Naive B cell (primary cell): ENCODE results near the gene STRA8. TPM values are rescaled to one million over a fixed set of nuclear protein-coding genes. Genes with fewer than 3 reads are reported as not detected.
A peak's percentile ranks its signal among the peaks of the same experiment; 100 is the strongest.
"Not testable (repeated sequence)": the region's sequence is repeated elsewhere in the genome, so short reads cannot be mapped to it uniquely, and the experiment has no call there.

Experiments
- ATAC-seq, 2 donors: fragments of 150-1000 bp; cut with Tn5 transposase; 2 replicates each; pipeline ENCODE4 v1.10.0; 2021; ENCODE audit warnings: low read depth in 2 of 2, mild to moderate bottlenecking in 2 of 2, moderate library complexity in 2 of 2
- DNase-seq: peaks from one replicate; pipeline ENCODE4 v3.0.0; 2022
- H3K27ac Mint-ChIP-seq, 6 donors: one replicate each; pipeline ENCODE4 v1.8.0; 2020 to 2022; ENCODE audit warnings: mild to moderate bottlenecking in 6 of 6, mixed read lengths in 6 of 6, moderate library complexity in 5 of 6, inconsistent platforms in 2 of 6
- H3K27me3 Mint-ChIP-seq, 3 donors: one replicate each; pipeline ENCODE4 v1.8.0; 2021 to 2022; ENCODE audit warnings: mixed read lengths in 3 of 3, mild to moderate bottlenecking in 1 of 3
- H3K36me3 Mint-ChIP-seq, 2 donors: one replicate each; pipeline ENCODE4 v1.8.0; 2020 to 2022; ENCODE audit warnings: mixed read lengths in 2 of 2, inconsistent platforms in 1 of 2, mild to moderate bottlenecking in 1 of 2
- H3K4me1 Mint-ChIP-seq, 3 donors: one replicate each; pipeline ENCODE4 v1.8.0; 2020 to 2022; ENCODE audit warnings: mixed read lengths in 3 of 3, inconsistent platforms in 1 of 3, mild to moderate bottlenecking in 1 of 3, moderate library complexity in 1 of 3
- H3K4me3 Mint-ChIP-seq, 8 donors: one replicate each; pipeline ENCODE4 v1.8.0; 2020 to 2022; ENCODE audit warnings: mild to moderate bottlenecking in 8 of 8, mixed read lengths in 8 of 8, moderate library complexity in 8 of 8, inconsistent platforms in 2 of 8
- H3K9me3 Mint-ChIP-seq, 7 donors: one replicate each; pipeline ENCODE4 v1.8.0; 2020 to 2022; ENCODE audit warnings: mixed read lengths in 7 of 7, mild to moderate bottlenecking in 5 of 7, inconsistent platforms in 2 of 7, moderate library complexity in 1 of 7
- polyA plus RNA-seq, 6 donors: library from polyadenylated mRNA; unstranded; fragments of 300-500 nt; fragmentation: Illumina TruSeq; gene quantifications; one replicate each; pipeline ENCODE4 v1.2.3, GENCODE V29; 2021; ENCODE audit warnings: low read depth in 6 of 6

STRA8 gene
- polyA plus RNA-seq, 6 donors from 2014 or later, result not detected

- Mint-ChIP-seq H3K4me3 (peak overlapping the region in 6 of 8 donors; percentile 15 to 98 (median 34)), H3K9me3 (no peaks in the 10 kb centered on the region), H3K36me3 (peaks cover 4 to 8% of the 10 kb centered on the region in 2 donors), H3K4me1 (peaks cover 32 to 60% (median 53%) of the 10 kb centered on the region in 3 donors), H3K27me3 (no peaks in the 10 kb centered on the region), H3K27ac (no peak overlapping the region)
- DNase-seq (no peak), ATAC-seq (no peak)
Measured at GRCh38 chr7:135209225-135209834, 24.3 kb upstream of the STRA8 start.

- Mint-ChIP-seq H3K27me3 (no peaks in the 10 kb centered on the region), H3K27ac (peak overlapping the region; percentile 90 to 99 (median 92)), H3K9me3 (no peaks in the 10 kb centered on the region), H3K36me3 (no peaks in the 10 kb centered on the region), H3K4me1 (peaks cover 24 to 51% (median 44%) of the 10 kb centered on the region in 3 donors), H3K4me3 (peak overlapping the region; percentile 91 to 99 (median 96))
- DNase-seq, result no peak
- no peak for ATAC-seq
Measured at GRCh38 chr7:135210888-135211178, 22.8 kb upstream of the STRA8 start.

- Mint-ChIP-seq H3K4me3 (peak within 1 kb of the TSS; percentile 91 to 99 (median 96)), H3K9me3 (no peaks in the 10 kb centered on the region), H3K36me3 (no peaks in the 10 kb centered on the region), H3K4me1 (peaks cover 24 to 45% (median 39%) of the 10 kb centered on the region in 3 donors), H3K27me3 (no peaks in the 10 kb centered on the region), H3K27ac (peak within 1 kb of the TSS; percentile 93 to 99 (median 99))
- ATAC-seq (peak; percentile 85), DNase-seq (peak; percentile 88)
Measured at GRCh38 chr7:135211179-135211945, 22.3 kb upstream of the STRA8 start, which contains the start of gene WDR91. WDR91 (minus strand) TSS chr7:135211526; CDS start chr7:135211502, 24 bp downstream.

- H3K4me3 Mint-ChIP-seq, result peak overlapping the region; percentile 91 to 98 (median 96)
- H3K27me3 Mint-ChIP-seq, H3K36me3 Mint-ChIP-seq, H3K9me3 Mint-ChIP-seq, DNase-seq, ATAC-seq: not testable (repeated sequence)
- H3K4me1 Mint-ChIP-seq, result peaks cover 19 to 38% (median 34%) of the 10 kb centered on the region in 3 donors
- peak overlapping the region; percentile 66 to 95 (median 90) for H3K27ac Mint-ChIP-seq
Measured at GRCh38 chr7:135211946-135212685, 21.5 kb upstream of the STRA8 start.

- DNase-seq (no peak), ATAC-seq (no peak)
- peak overlapping the region in 1 of 8 donors; percentile 98 for H3K4me3 Mint-ChIP-seq
- H3K9me3 Mint-ChIP-seq, result no peaks in the 10 kb centered on the region
- peaks cover 0 to 8% (median 0%) of the 10 kb centered on the region in 3 donors for H3K27me3 Mint-ChIP-seq
- H3K27ac Mint-ChIP-seq, result no peak overlapping the region
- peaks cover 3 to 21% (median 19%) of the 10 kb centered on the region in 3 donors for H3K4me1 Mint-ChIP-seq
- H3K36me3 Mint-ChIP-seq, result no peaks in the 10 kb centered on the region
Measured at GRCh38 chr7:135213831-135214230, 19.8 kb upstream of the STRA8 start.

- H3K4me3 Mint-ChIP-seq, result no peak overlapping the region
Measured at GRCh38 chr7:135215180-135215579, 18.5 kb upstream of the STRA8 start.

GRCh38 chr7:135215698-135216097 is 17.9 kb upstream of the STRA8 start:
- H3K4me1 Mint-ChIP-seq, result peaks cover 2 to 3% (median 2%) of the 10 kb centered on the region in 3 donors
- no peak for ATAC-seq
- no peak overlapping the region for H3K27ac Mint-ChIP-seq
- DNase-seq, result no peak
- peaks cover 0 to 7% (median 1%) of the 10 kb centered on the region in 7 donors for H3K9me3 Mint-ChIP-seq
- H3K27me3 Mint-ChIP-seq, result peaks cover 0 to 8% (median 0%) of the 10 kb centered on the region in 3 donors
- H3K36me3 Mint-ChIP-seq, result no peaks in the 10 kb centered on the region
- H3K4me3 Mint-ChIP-seq, result no peak overlapping the region

More at GRCh38 chr7:135215180-135215579, 18.5 kb upstream of the STRA8 start:
- H3K9me3 Mint-ChIP-seq, result peaks cover 0 to 2% (median 0%) of the 10 kb centered on the region in 7 donors
- no peaks in the 10 kb centered on the region for H3K36me3 Mint-ChIP-seq
- H3K4me1 Mint-ChIP-seq, result peaks cover 3 to 7% (median 7%) of the 10 kb centered on the region in 3 donors
- no peak overlapping the region for H3K27ac Mint-ChIP-seq
- peaks cover 0 to 8% (median 0%) of the 10 kb centered on the region in 3 donors for H3K27me3 Mint-ChIP-seq
- ATAC-seq, result no peak
- no peak for DNase-seq

GRCh38 chr7:135217645-135218509 is 15.8 kb upstream of the STRA8 start:
- H3K27ac Mint-ChIP-seq, result no peak overlapping the region

GRCh38 chr7:135224027-135224426 is 9.6 kb upstream of the STRA8 start:
- DNase-seq (peak; percentile 7), ATAC-seq (peak in 1 of 2 donors; percentile 45)
- Mint-ChIP-seq H3K27me3 (peaks cover 0 to 13% (median 5%) of the 10 kb centered on the region in 3 donors), H3K36me3 (no peaks in the 10 kb centered on the region), H3K4me1 (peaks cover 17 to 21% (median 19%) of the 10 kb centered on the region in 3 donors), H3K9me3 (peaks cover 0 to 15% (median 4%) of the 10 kb centered on the region in 7 donors), H3K4me3 (peak overlapping the region in 5 of 8 donors; percentile 9 to 71 (median 36)), H3K27ac (peak overlapping the region in 4 of 6 donors; percentile 12 to 79 (median 60))

More at GRCh38 chr7:135217645-135218509, 15.8 kb upstream of the STRA8 start:
- no peak for ATAC-seq
- Mint-ChIP-seq H3K4me1 (no peaks in the 10 kb centered on the region), H3K27me3 (peaks cover 0 to 8% (median 0%) of the 10 kb centered on the region in 3 donors), H3K36me3 (no peaks in the 10 kb centered on the region), H3K9me3 (peaks cover 0 to 9% (median 1%) of the 10 kb centered on the region in 7 donors), H3K4me3 (no peak overlapping the region)
- no peak for DNase-seq

- ATAC-seq (no peak), DNase-seq (no peak)
- H3K9me3 Mint-ChIP-seq, result peaks cover 0 to 5% (median 2%) of the 10 kb centered on the region in 7 donors
- no peak overlapping the region for H3K4me3 Mint-ChIP-seq
- no peaks in the 10 kb centered on the region for H3K36me3 Mint-ChIP-seq
- H3K27ac Mint-ChIP-seq, result peak overlapping the region in 1 of 6 donors; percentile 31
- peaks cover 12 to 27% (median 15%) of the 10 kb centered on the region in 3 donors for H3K27me3 Mint-ChIP-seq
- H3K4me1 Mint-ChIP-seq, result peaks cover 9 to 17% (median 13%) of the 10 kb centered on the region in 3 donors
Measured at GRCh38 chr7:135231686-135232085, 2.0 kb upstream of the STRA8 start.

- peaks cover 0 to 8% (median 2%) of the 10 kb centered on the region in 7 donors for H3K9me3 Mint-ChIP-seq
- H3K4me1 Mint-ChIP-seq, result peaks cover 13 to 21% (median 17%) of the 10 kb centered on the region in 3 donors
- DNase-seq (no peak), ATAC-seq (no peak)
- H3K27me3 Mint-ChIP-seq, result peaks cover 12 to 30% (median 15%) of the 10 kb centered on the region in 3 donors
- H3K36me3 Mint-ChIP-seq, result no peaks in the 10 kb centered on the region
- H3K4me3 Mint-ChIP-seq, result no peak overlapping the region
- no peak overlapping the region for H3K27ac Mint-ChIP-seq
Measured at GRCh38 chr7:135232087-135232486, 1.6 kb upstream of the STRA8 start.

- H3K4me1 Mint-ChIP-seq, result peaks cover 16 to 27% (median 23%) of the 10 kb centered on the region in 3 donors
- H3K27ac Mint-ChIP-seq, result no peak overlapping the region
- no peaks in the 10 kb centered on the region for H3K36me3 Mint-ChIP-seq
- DNase-seq, result no peak
- H3K9me3 Mint-ChIP-seq, result peaks cover 0 to 8% (median 2%) of the 10 kb centered on the region in 7 donors
- H3K27me3 Mint-ChIP-seq, result peaks cover 12 to 30% (median 15%) of the 10 kb centered on the region in 3 donors
- ATAC-seq, result no peak
- H3K4me3 Mint-ChIP-seq, result no peak overlapping the region
Measured at GRCh38 chr7:135232720-135233119, 918 bp upstream of the STRA8 start.
